Stimulated activated CD8-positive, alpha-beta memory T cell treated with anti-CD3 and anti-CD28 coated beads, Interleukin-15, amount 100 ng/mL, for 48 hours (primary cell): Measurements from ENCODE around the gene MRPS15.
"Not testable (repeated sequence)": the region's sequence is repeated elsewhere in the genome, so short reads cannot be mapped to it uniquely, and the experiment has no call there.

ENCODE experiments used
- DNase-seq, 2 donors: peaks; one replicate each; pipeline ENCODE4 v3.0.0-alpha.2; 2020; ENCODE audit warnings: low read depth in 2 of 2

MRPS15 gene

DNA sequence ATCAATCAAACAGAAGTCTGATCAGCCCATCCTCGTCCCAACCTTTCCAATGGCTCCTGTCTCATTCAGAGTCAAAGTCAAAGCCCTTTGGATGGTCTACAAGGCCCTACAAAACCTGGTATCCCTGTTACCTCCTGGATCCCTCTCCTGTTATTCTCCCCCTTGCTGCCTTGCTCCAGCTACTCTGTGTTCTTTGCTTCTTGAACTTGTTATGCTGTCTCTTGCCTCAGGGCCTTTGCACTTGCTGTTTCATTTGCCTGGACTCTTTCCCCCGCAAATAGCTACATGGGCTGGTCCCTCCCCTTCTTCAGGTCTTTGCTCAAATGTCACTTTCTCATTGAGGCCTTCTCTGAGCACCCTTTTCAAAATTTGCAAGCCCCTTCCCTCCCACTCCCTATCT is 19.9 kb upstream of the MRPS15 start:
- DNase-seq = no peak

- DNase-seq = no peak
These were observed 18.7 kb upstream of the MRPS15 start, which contains the start of gene CSF3R for GRCh38 chr1:36482724-36483388. TSS of gene CSF3R (minus strand) at chr1:36482913. CDS start at chr1:36479496, 3,417 bp downstream.

GRCh38 chr1:36481771-36482723 is 17.9 kb upstream of the MRPS15 start:
- DNase-seq = no peak

GRCh38 chr1:36481091-36481490 is 16.9 kb upstream of the MRPS15 start:
- no peak for DNase-seq

GRCh38 chr1:36480161-36480560 is 16.0 kb upstream of the MRPS15 start:
- no peak for DNase-seq

GRCh38 chr1:36479505-36480051 is 15.4 kb upstream of the MRPS15 start:
- DNase-seq = no peak

- not testable (repeated sequence) for DNase-seq
These were observed 13.4 kb upstream of the MRPS15 start for GRCh38 chr1:36477615-36478014.

DNA sequence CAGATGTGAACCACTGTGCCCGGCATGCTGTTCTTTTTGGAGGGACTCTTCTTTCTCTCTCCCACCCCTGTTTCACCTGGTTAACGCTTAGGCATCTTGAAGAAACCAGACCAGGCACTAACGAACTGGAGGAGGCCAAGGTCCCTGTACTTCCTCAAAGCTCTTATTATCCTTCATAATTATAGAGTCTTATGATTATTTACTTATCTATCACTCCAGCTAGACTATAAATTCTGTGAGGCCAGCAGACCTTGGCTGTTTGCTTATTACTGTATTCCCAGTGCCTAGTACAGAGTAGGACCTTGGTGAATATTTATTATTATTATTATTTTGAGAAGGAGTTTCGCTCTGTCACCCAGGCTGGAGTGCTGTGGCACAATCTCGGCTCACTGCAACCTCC is 12.8 kb upstream of the MRPS15 start:
- DNase-seq = no peak

- DNase-seq = no peak
These were observed 11.9 kb upstream of the MRPS15 start for GRCh38 chr1:36475910-36476604.

DNA sequence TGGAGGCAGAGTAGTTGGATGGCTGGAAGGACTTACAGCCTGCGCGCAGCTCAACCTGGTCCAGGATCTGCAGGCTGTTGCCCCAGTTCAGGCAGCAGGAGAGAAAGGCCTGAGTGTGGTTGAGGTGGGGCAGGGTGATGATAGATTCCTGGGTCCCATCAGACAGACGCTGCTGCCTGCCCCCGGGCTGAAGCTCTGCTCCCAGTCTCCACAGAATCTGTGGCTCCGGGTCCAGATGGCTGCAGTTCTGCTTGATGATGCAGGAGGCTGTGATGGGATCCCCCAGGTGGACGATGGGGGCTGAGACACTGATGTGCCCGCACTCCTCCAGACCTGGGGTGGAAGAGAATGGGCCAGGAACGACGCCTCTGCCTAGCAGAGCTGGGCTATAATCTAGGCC is 11.2 kb upstream of the MRPS15 start:
- no peak for DNase-seq

GRCh38 chr1:36472656-36473055 is 8.5 kb upstream of the MRPS15 start:
- no peak for DNase-seq

DNA sequence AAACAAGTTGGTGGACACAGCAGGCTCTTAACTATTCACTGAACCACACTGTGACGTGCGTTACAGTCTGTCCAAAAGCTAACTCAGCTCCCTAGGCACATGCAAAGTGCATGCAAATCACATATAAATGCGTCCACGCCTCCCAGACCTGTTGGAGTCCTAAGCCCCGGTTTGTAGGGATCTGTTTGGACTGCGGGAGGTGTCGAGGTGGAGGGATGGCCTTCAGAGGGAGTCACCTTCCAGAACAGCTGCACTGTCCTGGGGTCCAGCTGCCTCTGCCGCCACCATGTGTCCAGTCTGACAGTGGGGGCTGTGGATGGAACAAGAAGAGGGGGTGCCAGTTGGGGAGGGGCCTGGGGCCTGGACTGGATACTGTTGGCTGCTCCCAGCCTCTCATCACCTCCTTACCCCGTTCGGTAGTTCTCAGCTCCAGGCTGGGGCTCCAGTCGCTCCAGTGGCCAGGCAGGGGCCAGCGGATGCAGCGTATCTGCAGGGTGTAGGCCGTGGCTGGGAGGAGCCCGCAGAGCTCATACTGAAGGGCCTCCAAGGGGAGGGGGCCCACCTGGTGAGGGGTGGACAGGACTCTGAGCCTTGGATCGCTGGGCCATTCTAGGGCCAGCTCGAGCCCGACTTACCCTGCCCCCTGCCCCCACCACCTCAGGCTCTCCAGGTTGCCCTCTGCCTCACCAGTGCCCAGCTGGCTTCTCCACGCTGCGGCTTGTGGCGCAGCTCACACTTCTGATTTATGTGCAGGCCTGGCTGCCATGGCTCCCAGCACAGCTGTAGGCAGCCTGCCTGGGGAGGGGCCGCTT is 7.9 kb upstream of the MRPS15 start:
- no peak for DNase-seq

DNA sequence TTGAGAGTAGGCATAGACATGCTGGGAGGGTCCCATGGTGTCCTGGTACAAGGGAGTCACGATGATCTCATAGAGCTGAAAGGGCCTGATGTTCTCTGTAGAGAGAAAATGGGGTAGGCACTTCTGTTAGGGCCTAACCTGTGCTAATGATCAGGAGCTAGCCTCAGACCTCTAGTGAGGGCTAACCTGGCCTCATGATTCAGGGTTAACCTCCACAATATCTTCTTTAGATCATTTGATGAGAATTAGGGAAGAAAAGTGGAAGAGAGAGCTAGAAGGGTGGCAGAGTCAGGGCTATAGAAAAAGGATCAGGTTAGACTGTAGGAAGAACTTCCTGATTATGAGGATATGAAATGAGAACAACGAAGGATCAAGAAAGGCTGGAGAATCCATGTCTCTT is 5.0 kb upstream of the MRPS15 start:
- no peak for DNase-seq

- no peak for DNase-seq
These were observed 3.7 kb upstream of the MRPS15 start for GRCh38 chr1:36467700-36468455.

DNA sequence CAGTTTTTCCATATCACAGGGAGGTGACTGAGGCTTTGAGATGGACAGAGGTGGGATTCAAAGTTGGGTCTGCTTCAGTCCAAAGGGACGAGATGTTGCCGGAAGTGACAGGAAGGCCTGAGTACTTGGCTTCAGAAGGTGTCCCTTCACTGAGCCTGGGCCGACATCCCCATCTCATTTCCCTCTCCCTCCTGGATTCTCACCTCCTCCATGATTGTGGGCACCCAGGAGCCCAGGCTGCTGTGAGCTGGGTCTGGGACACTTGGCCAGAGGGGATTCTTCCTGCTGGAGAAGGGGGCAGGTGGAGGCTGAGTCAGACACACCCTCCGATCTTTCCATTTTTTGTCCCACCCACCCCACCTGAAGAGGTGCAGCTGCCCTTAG is 2.8 kb upstream of the MRPS15 start:
- DNase-seq = no peak

DNA sequence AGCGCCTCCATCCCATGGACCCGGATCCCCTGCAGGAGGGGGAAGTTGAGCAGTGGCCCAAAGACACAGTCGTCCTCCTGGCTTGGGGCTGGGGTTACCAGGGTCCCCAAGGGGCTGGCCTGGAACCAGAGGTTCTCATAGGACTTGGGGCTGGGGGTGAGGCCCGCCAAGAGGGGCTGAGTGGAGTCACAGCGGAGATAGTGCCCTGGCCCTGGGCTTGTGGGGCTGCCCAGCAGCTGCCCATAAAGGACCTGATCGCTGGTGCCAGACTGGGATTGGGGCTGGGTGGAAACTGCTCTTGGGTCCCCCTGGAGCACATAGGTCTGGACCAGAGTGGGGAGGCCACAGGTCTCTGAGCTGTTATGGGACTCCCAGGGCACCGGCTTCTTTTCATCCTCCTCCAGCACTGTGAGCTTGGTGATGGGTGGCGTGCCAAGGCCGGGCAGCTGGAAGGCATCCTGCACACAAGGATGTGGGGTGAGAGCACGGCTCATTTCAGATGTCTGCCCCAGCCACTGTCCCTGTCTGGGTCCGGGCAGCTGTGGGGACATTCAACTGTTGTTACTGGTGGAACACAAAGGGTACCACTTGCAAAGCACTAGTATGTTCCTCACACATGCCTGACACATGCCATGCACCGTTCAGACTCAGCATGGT is 2.3 kb upstream of the MRPS15 start:
- DNase-seq = no peak

GRCh38 chr1:36465731-36466369 is 1.7 kb upstream of the MRPS15 start:
- no peak for DNase-seq

DNA sequence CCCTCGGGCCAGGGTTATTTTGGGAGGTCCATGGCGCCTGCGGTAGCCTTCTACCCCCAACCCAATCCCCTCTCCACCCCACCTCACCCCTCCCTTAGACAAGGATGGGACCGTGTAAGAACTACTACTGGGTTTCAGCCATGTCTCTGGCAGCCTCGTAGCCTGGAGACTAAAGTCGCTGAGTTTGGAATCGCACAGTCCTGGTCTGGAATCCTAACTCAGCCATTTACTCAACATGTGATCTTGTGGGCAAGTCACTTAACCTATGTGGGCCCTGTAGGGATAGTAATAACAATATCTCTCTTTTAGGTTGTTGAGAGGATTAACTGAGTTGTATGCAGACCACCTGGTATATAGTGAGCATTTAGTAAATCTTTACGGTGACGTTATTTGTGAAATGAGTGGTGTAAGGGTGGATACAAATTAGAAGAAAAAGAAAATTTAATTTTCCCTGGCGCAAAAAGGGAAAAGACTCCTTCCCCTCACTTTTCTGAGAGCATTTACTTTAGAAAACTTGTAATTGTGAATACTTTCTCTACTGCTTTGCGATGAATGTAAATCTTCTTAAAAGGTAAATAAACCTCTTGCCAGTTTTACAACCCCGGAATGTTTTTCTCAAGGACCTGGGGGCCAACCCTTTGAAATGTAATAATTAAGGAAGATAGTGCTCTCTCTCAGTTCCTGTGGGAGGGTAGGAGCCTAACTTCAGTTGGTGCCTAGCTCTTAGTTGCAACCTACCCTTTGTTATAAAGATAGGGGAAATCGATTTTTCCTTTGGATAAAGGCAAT is 615 bp upstream of the MRPS15 start:
- no peak for DNase-seq

GRCh38 chr1:36463463-36463802 is 751 bp downstream of the MRPS15 start:
- no peak for DNase-seq
